ENCODE measurements around the gene UGT1A6. TPM values are rescaled to one million over a fixed set of nuclear protein-coding genes. Genes with fewer than 3 reads are reported as not detected.
"Not testable (repeated sequence)": the region's sequence is repeated elsewhere in the genome, so short reads cannot be mapped to it uniquely, and the experiment has no call there.

The UGT1A6 gene
- total RNA-seq, 1 donor from 2014 or later: not detected

- Mint-ChIP-seq H3K4me1 (no peaks in the 10 kb centered on the region), H3K27me3 (ENCODE audit: low read depth) (peaks cover 7% of the 10 kb centered on the region), H3K36me3 (ENCODE audit: low read depth) (peaks cover 4% of the 10 kb centered on the region), H3K4me3 (no peak within 1 kb of the TSS), H3K27ac (ENCODE audit: unreplicated experiment) (no peak within 1 kb of the TSS), H3K9me3 (peaks cover 6% of the 10 kb centered on the region)
- no peak for TF ChIP-seq CTCF (conservative IDR thresholded peaks at IDR 0.05)
- DNase-seq (ENCODE audit: low read depth, low spot score): no peak
Measured at GRCh38 chr2:233718552-233718951, 25.9 kb downstream of the UGT1A6 start, which contains the start of gene UGT1A4. Gene UGT1A4 (plus strand): TSS chr2:233718736. CDS start chr2:233718821, 85 bp downstream.

DNA sequence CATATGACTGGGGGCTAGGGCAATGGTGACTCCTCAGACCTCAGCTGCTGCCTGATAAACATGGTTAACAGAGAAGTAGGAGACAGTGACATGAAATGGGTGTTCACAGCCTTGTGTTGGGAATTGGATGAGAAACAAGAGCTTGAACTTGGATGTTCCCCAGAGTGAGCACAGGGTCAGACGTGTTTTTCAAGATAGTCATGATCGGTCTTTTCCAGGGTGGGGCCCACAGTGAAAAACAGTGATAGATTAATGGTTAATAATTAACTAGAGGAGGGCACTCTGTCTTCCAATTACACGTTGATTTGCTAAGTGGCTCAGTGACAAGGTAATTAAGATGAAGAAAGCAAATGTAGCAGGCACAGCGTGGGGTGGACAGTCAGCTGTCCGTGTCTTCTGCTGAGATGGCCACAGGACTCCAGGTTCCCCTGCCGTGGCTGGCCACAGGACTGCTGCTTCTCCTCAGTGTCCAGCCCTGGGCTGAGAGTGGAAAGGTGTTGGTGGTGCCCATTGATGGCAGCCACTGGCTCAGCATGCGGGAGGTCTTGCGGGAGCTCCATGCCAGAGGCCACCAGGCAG is 36.1 kb downstream of the UGT1A6 start, which contains the start of gene UGT1A3:
UGT1A3 (plus strand) TSS at position 320 of the 579 bp plus-strand sequence; CDS start at position 405, 85 bp downstream.
- no peak for TF ChIP-seq CTCF (conservative IDR thresholded peaks at IDR 0.05)
- Mint-ChIP-seq H3K9me3 (peaks cover 16% of the 10 kb centered on the region), H3K4me3 (no peak within 1 kb of the TSS), H3K27ac (ENCODE audit: unreplicated experiment) (no peak within 1 kb of the TSS), H3K36me3 (ENCODE audit: low read depth) (peaks cover 3% of the 10 kb centered on the region), H3K4me1 (no peaks in the 10 kb centered on the region), H3K27me3 (ENCODE audit: low read depth) (peaks cover 3% of the 10 kb centered on the region)
- DNase-seq (ENCODE audit: low read depth, low spot score): no peak

- H3K27me3 Mint-ChIP-seq (ENCODE audit: low read depth); H3K27ac Mint-ChIP-seq (ENCODE audit: unreplicated experiment); H3K36me3 Mint-ChIP-seq (ENCODE audit: low read depth); DNase-seq (ENCODE audit: low read depth, low spot score); H3K4me3 Mint-ChIP-seq; H3K4me1 Mint-ChIP-seq: not testable (repeated sequence)
- H3K9me3 Mint-ChIP-seq: peaks cover 11% of the 10 kb centered on the region
Measured at GRCh38 chr2:233736868-233737653, 44.4 kb downstream of the UGT1A6 start.

DNA sequence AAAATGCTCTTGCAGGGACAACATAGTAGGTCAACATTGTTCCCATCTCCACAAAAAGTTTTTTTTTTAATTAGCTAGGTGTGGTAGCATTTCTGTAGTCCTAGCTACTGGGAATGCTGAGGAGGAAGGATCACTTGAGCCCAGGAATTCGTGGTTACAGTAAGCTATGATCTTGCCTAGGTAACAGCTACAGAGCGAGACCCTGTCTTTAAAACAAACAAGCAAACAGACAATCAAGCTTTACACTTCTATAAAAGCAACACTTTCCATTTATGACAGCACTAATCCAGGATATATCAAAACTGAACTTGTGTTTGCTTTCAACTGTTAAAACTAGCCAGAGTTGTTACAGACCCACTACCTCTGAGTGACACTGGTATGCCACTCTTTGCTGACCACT is 48.2 kb downstream of the UGT1A6 start:
- Mint-ChIP-seq H3K4me1 (no peaks in the 10 kb centered on the region), H3K27ac (ENCODE audit: unreplicated experiment) (no peak overlapping the region), H3K36me3 (ENCODE audit: low read depth) (no peaks in the 10 kb centered on the region), H3K27me3 (ENCODE audit: low read depth) (no peaks in the 10 kb centered on the region), H3K9me3 (peaks cover 6% of the 10 kb centered on the region), H3K4me3 (no peak overlapping the region)
- no peak for TF ChIP-seq CTCF (conservative IDR thresholded peaks at IDR 0.05)
- no peak for DNase-seq (ENCODE audit: low read depth, low spot score)

GRCh38 chr2:233743464-233744259 is 51.0 kb downstream of the UGT1A6 start:
- Mint-ChIP-seq H3K27me3 (ENCODE audit: low read depth) (peaks cover 3% of the 10 kb centered on the region), H3K9me3 (peaks cover 6% of the 10 kb centered on the region), H3K4me3 (no peak overlapping the region), H3K27ac (ENCODE audit: unreplicated experiment) (no peak overlapping the region), H3K4me1 (no peaks in the 10 kb centered on the region), H3K36me3 (ENCODE audit: low read depth) (peaks cover 3% of the 10 kb centered on the region)
- DNase-seq (ENCODE audit: low read depth, low spot score): no peak
- no peak for TF ChIP-seq CTCF (conservative IDR thresholded peaks at IDR 0.05)

Measured in neural crest cell (in vitro differentiated cells).